Gastrocnemius medialis (tissue), 4 donors: ENCODE measurements around the gene PRKD1.

Experiments used
- POLR2A ChIP-seq, 2 donors: fragments of 450-650 bp; IDR thresholded peaks; one replicate each; pipeline ENCODE4 v1.6.1; 2017; ENCODE audit warnings: antibody characterized with exemption in 2 of 2, mild to moderate bottlenecking in 2 of 2, moderate library complexity in 2 of 2
- TF ChIP-seq, protein P1 (sequence below), 5 experiments: fragments of 450-650 bp in 3 of 5; fragments of 200-600 bp in 2 of 5; sonication (generic) in 2 of 5; IDR thresholded peaks in 4 of 5; conservative IDR thresholded peaks in 1 of 5; 1 replicate in 4 of 5; 2 replicates in 1 of 5; pipeline ENCODE4 v1.5.1; 2016 to 2019; ENCODE audit warnings: antibody characterized with exemption in 5 of 5, mild to moderate bottlenecking in 3 of 5, moderate library complexity in 3 of 5

DNA sequence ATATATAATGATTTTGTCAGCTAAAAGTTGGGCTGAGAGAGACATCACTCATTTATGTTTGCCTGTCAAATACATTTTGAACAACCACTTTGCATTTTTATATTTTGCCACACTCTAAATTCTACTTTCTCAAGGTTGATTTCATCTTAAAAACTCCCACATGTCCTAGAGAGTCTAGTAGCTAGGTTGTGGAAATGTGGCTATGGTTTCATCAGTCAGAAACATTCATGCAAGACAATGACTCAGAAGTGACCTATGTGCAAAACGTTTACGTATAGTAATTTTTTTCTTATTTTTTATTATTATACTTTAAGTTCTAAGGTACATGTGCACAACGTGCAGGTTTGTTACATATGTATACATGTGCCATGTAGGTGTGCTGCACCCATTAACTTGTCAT, 27.4 kb upstream of the PRKD1 start:
- TF ChIP-seq, protein P1, sequence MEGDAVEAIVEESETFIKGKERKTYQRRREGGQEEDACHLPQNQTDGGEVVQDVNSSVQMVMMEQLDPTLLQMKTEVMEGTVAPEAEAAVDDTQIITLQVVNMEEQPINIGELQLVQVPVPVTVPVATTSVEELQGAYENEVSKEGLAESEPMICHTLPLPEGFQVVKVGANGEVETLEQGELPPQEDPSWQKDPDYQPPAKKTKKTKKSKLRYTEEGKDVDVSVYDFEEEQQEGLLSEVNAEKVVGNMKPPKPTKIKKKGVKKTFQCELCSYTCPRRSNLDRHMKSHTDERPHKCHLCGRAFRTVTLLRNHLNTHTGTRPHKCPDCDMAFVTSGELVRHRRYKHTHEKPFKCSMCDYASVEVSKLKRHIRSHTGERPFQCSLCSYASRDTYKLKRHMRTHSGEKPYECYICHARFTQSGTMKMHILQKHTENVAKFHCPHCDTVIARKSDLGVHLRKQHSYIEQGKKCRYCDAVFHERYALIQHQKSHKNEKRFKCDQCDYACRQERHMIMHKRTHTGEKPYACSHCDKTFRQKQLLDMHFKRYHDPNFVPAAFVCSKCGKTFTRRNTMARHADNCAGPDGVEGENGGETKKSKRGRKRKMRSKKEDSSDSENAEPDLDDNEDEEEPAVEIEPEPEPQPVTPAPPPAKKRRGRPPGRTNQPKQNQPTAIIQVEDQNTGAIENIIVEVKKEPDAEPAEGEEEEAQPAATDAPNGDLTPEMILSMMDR (IDR thresholded peaks at IDR 0.05 in 4 of 5, conservative IDR thresholded peaks at IDR 0.05 in 1 of 5), result no peak
- no peak for TF ChIP-seq POLR2A (IDR thresholded peaks at IDR 0.05)
